Measurements from ENCODE around the gene DDX5.

- TF ChIP-seq, protein P1, sequence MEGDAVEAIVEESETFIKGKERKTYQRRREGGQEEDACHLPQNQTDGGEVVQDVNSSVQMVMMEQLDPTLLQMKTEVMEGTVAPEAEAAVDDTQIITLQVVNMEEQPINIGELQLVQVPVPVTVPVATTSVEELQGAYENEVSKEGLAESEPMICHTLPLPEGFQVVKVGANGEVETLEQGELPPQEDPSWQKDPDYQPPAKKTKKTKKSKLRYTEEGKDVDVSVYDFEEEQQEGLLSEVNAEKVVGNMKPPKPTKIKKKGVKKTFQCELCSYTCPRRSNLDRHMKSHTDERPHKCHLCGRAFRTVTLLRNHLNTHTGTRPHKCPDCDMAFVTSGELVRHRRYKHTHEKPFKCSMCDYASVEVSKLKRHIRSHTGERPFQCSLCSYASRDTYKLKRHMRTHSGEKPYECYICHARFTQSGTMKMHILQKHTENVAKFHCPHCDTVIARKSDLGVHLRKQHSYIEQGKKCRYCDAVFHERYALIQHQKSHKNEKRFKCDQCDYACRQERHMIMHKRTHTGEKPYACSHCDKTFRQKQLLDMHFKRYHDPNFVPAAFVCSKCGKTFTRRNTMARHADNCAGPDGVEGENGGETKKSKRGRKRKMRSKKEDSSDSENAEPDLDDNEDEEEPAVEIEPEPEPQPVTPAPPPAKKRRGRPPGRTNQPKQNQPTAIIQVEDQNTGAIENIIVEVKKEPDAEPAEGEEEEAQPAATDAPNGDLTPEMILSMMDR (IDR thresholded peaks at IDR 0.05) = no peak
- TF ChIP-seq POLR2A (IDR thresholded peaks at IDR 0.05) = no peak
These were observed 21.7 kb downstream of the DDX5 start for GRCh38 chr17:64484380-64484779.

Data from tibial nerve (tissue), 3 donors.